Keratinocyte (primary cell): Measurements from ENCODE around the gene SPACA9. TPM values are rescaled to one million over a fixed set of nuclear protein-coding genes. Genes with fewer than 3 reads are reported as not detected.

ENCODE experiments used
- DNase-seq: peaks from one replicate; pipeline ENCODE4 v3.0.0-alpha.2; 2011; ENCODE audit warnings: low read depth, missing footprints, low spot score
- FAIRE-seq: peaks from 2 replicates; lab custom pipeline; 2011; peaks lifted over from hg19 to GRCh38; lab: Jason Lieb, UNC
- H2AFZ ChIP-seq: 2 replicates; pipeline ENCODE4 v1.6.0; 2012; ENCODE audit warnings: low read length, control low read depth, inconsistent platforms; ENCODE audit not compliant: control insufficient read depth
- H3K27ac ChIP-seq: 2 replicates; pipeline ENCODE4 v1.5.1; 2011; ENCODE audit warnings: low read length; ENCODE audit not compliant: control insufficient read depth, insufficient read depth
- H3K27me3 ChIP-seq: 3 replicates; pipeline ENCODE4 v1.6.0; 2011; ENCODE audit warnings: low read length; ENCODE audit not compliant: control insufficient read depth, insufficient read depth; ENCODE audit errors: extremely low read depth
- H3K36me3 ChIP-seq, 2 experiments: 2 replicates in 1 of 2; 3 replicates in 1 of 2; pipeline ENCODE4 v1.5.1; 2011; ENCODE audit warnings: low read length in 2 of 2, mild to moderate bottlenecking in 1 of 2; ENCODE audit not compliant: control insufficient read depth in 2 of 2, insufficient read depth in 2 of 2; ENCODE audit errors: extremely low read depth in 1 of 2
- H3K4me1 ChIP-seq: 3 replicates; pipeline ENCODE4 v1.5.1; 2011; ENCODE audit warnings: low read length; ENCODE audit not compliant: control insufficient read depth, insufficient read depth; ENCODE audit errors: extremely low read depth
- H3K4me2 ChIP-seq: 3 replicates; pipeline ENCODE4 v1.6.0; 2011; ENCODE audit warnings: low read depth, low read length; ENCODE audit not compliant: control insufficient read depth, insufficient read depth; ENCODE audit errors: extremely low read depth
- H3K4me3 ChIP-seq, 3 experiments: fragments of 200-600 bp in 1 of 3; sonication (generic) in 1 of 3; 2 replicates in 2 of 3; 3 replicates in 1 of 3; pipeline ENCODE4 v1.5.1; 2011 to 2016; ENCODE audit warnings: low read length in 3 of 3, mild to moderate bottlenecking in 3 of 3, control low read depth in 2 of 3, inconsistent platforms in 1 of 3, low read depth in 1 of 3, mixed read lengths in 1 of 3, mixed run types in 1 of 3, moderate library complexity in 1 of 3; ENCODE audit not compliant: control insufficient read depth in 2 of 3, insufficient read depth in 2 of 3; ENCODE audit errors: extremely low read depth in 1 of 3
- H3K79me2 ChIP-seq: 2 replicates; pipeline ENCODE4 v1.6.0; 2012; ENCODE audit warnings: low read length; ENCODE audit not compliant: control insufficient read depth, insufficient read depth
- H3K9ac ChIP-seq: 3 replicates; pipeline ENCODE4 v1.6.0; 2011; ENCODE audit warnings: low read length; ENCODE audit not compliant: control insufficient read depth, insufficient read depth; ENCODE audit errors: extremely low read depth
- H3K9me1 ChIP-seq: 3 replicates; pipeline ENCODE4 v1.6.0; 2011; ENCODE audit warnings: low read length; ENCODE audit not compliant: control insufficient read depth, insufficient read depth; ENCODE audit errors: extremely low read depth
- H3K9me3 ChIP-seq: 2 replicates; pipeline ENCODE4 v1.5.1; 2012; ENCODE audit warnings: low read depth, low read length; ENCODE audit not compliant: control insufficient read depth
- H4K20me1 ChIP-seq: 3 replicates; pipeline ENCODE4 v1.6.0; 2011; ENCODE audit warnings: low read length; ENCODE audit not compliant: control insufficient read depth, insufficient read depth; ENCODE audit errors: extremely low read depth
- EZH2 ChIP-seq: IDR thresholded peaks from one replicate; pipeline ENCODE4 v1.6.1; 2012; ENCODE audit warnings: inconsistent platforms, mild to moderate bottlenecking, low read length, moderate library complexity
- dilution Hi-C: fragments of 300-500 bp; cut with MboI; formaldehyde crosslinking; loops from one replicate; pipeline ENCODE4 v1.7.0; 2020; ENCODE audit warnings: low sequenced_read_pairs; ENCODE audit not compliant: extremely low pct_ligation_motif_present
- polyA plus RNA-seq, 5 experiments: library from polyadenylated mRNA; depleted of rRNA in 3 of 5; stranded (reverse) in 3 of 5; stranded (forward) in 1 of 5; unstranded in 1 of 5; fragments of >200 nt; gene quantifications; 1 replicate in 1 of 5; 2 replicates in 3 of 5; 3 replicates in 1 of 5; pipeline versions ENCODE4 v1.2.1 to v1.2.3, GENCODE V29; 2011 to 2012; ENCODE audit warnings: missing spikeins in 2 of 5, low read depth in 1 of 5, low replicate concordance in 1 of 5
- TF ChIP-seq, protein P1 (sequence below), 3 experiments: IDR thresholded peaks in 1 of 3; conservative IDR thresholded peaks in 1 of 3; optimal IDR thresholded peaks in 1 of 3; 2 replicates in 2 of 3; 3 replicates in 1 of 3; pipeline versions ENCODE3 to v1.5.1; 2011; ENCODE audit warnings: low read length in 3 of 3, mild to moderate bottlenecking in 3 of 3, moderate library complexity in 2 of 3, control low read depth in 1 of 3, inconsistent platforms in 1 of 3; ENCODE audit not compliant: insufficient read depth in 2 of 3; ENCODE audit errors: extremely low read depth in 1 of 3

SPACA9 gene
- polyA plus RNA-seq, 1 donor (not counting 4 experiments of a cell fraction or from before 2014, with no cell fraction given), result 3.6 TPM

DNA sequence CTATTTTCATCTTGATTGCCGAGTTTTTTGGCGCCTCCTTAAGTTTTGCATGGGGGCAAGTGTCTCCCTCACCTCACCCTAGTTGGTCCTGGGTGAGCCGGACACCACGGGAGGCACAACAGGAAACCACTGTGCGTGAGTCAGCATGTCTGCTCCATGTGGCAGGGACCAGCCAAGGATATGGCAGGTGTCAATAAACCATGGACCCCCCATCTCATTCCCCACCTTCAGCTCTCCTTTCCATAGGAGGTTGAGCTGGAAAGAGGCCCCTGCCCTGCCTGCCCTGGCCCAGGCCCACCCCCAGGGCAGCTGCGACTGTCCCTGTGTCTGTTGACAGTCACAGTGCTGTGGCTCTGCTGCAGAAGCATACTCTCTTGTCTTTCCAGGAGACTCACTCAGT, 3.1 kb downstream of the SPACA9 start:
- no peak overlapping the region for H3K9ac ChIP-seq

DNA sequence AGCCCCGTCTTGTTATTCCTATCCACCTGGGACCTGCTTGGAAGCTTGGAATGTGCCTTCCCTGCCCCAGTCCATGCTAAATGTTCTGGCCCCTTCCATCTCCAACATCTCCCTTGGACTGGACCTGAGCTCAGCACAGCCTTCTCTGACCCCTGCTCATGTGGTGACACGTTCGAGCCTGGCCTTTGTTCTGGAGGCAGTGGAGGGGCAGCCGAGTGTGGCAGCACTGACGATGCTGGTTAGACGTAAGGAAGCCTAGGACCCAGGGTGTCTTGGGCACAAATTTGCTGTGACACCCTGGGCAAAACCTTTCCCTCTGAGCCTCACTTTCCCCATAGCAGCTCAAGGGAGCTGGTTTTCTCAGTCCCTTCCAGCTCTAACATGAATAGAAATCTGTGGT, 3.9 kb downstream of the SPACA9 start:
- Histone ChIP-seq H2AFZ (no peak overlapping the region), H3K4me2 (no peak overlapping the region), H3K4me3 (no peak overlapping the region), H3K36me3 (peaks cover 0 to 3% of the 10 kb centered on the region in 2 experiments), H4K20me1 (no peaks in the 10 kb centered on the region), H3K27me3 (no peaks in the 10 kb centered on the region), H3K9me3 (no peaks in the 10 kb centered on the region), H3K27ac (no peak overlapping the region), H3K4me1 (peaks cover 9% of the 10 kb centered on the region), H3K9me1 (no peaks in the 10 kb centered on the region), H3K9ac (no peak overlapping the region), H3K79me2 (no peaks in the 10 kb centered on the region)
- TF ChIP-seq, protein P1, sequence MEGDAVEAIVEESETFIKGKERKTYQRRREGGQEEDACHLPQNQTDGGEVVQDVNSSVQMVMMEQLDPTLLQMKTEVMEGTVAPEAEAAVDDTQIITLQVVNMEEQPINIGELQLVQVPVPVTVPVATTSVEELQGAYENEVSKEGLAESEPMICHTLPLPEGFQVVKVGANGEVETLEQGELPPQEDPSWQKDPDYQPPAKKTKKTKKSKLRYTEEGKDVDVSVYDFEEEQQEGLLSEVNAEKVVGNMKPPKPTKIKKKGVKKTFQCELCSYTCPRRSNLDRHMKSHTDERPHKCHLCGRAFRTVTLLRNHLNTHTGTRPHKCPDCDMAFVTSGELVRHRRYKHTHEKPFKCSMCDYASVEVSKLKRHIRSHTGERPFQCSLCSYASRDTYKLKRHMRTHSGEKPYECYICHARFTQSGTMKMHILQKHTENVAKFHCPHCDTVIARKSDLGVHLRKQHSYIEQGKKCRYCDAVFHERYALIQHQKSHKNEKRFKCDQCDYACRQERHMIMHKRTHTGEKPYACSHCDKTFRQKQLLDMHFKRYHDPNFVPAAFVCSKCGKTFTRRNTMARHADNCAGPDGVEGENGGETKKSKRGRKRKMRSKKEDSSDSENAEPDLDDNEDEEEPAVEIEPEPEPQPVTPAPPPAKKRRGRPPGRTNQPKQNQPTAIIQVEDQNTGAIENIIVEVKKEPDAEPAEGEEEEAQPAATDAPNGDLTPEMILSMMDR (optimal IDR thresholded peaks at IDR 0.05 in 1 of 3, IDR thresholded peaks at IDR 0.05 in 1 of 3, conservative IDR thresholded peaks at IDR 0.05 in 1 of 3; ENCODE audit: extremely low read depth in 1 of 3, insufficient read depth in 2 of 3, low read length in 3 of 3), result no peak
- TF ChIP-seq EZH2, result no peak
- DNase-seq (no peak), FAIRE-seq (no peak)
- dilution Hi-C loops, result no loop called here

More for the DNA sequence above, 3.1 kb downstream of the SPACA9 start:
- H3K36me3 ChIP-seq, result peaks cover 0 to 1% of the 10 kb centered on the region in 2 experiments
- no peak overlapping the region for H3K27ac ChIP-seq
- H4K20me1 ChIP-seq, result no peaks in the 10 kb centered on the region
- no peak overlapping the region for H3K4me2 ChIP-seq
- no peaks in the 10 kb centered on the region for H3K79me2 ChIP-seq
- no peaks in the 10 kb centered on the region for H3K27me3 ChIP-seq
- no peak overlapping the region for H3K4me3 ChIP-seq
- peaks cover 9% of the 10 kb centered on the region for H3K4me1 ChIP-seq
- no peak for DNase-seq
- no peak overlapping the region for H2AFZ ChIP-seq
- dilution Hi-C loops, result no loop called here
- TF ChIP-seq, protein P1 (optimal IDR thresholded peaks at IDR 0.05 in 1 of 3, IDR thresholded peaks at IDR 0.05 in 1 of 3, conservative IDR thresholded peaks at IDR 0.05 in 1 of 3; ENCODE audit: extremely low read depth in 1 of 3, insufficient read depth in 2 of 3, low read length in 3 of 3), result no peak
- no peak for TF ChIP-seq EZH2
- no peak for FAIRE-seq
- H3K9me1 ChIP-seq, result no peaks in the 10 kb centered on the region
- H3K9me3 ChIP-seq, result no peaks in the 10 kb centered on the region
